GM12878 (cell line): ENCODE measurements around the gene SIRT7.

Experiments used
- CEBPB ChIP-seq, 2 experiments: fragments of 150-350 bp in 1 of 2; IDR thresholded peaks; 2 replicates each; pipeline ENCODE4 v1.6.1; 2012 to 2014; ENCODE audit warnings: low read depth in 2 of 2, low read length in 2 of 2, borderline replicate concordance in 1 of 2, inconsistent platforms in 1 of 2
- CHD2 ChIP-seq: IDR thresholded peaks from 2 replicates; pipeline ENCODE4 v1.6.1; 2011; ENCODE audit warnings: low read depth, low read length, improper control_type of control experiment, borderline replicate concordance
- CTCF ChIP-seq, 3 experiments: IDR thresholded peaks in 2 of 3; conservative IDR thresholded peaks in 1 of 3; 2 replicates each; pipeline ENCODE4 v1.5.1; 2011; ENCODE audit warnings: low read depth in 3 of 3, low read length in 3 of 3, mild to moderate bottlenecking in 3 of 3, control low read depth in 2 of 3, moderate library complexity in 2 of 3, inconsistent platforms in 1 of 3, mixed read lengths in 1 of 3; ENCODE audit not compliant: control insufficient read depth in 2 of 3, insufficient read depth in 1 of 3; ENCODE audit errors: extremely low read depth in 1 of 3
- MYC ChIP-seq: IDR thresholded peaks from 2 replicates; pipeline ENCODE4 v1.6.1; 2011; ENCODE audit warnings: mild to moderate bottlenecking, low read length, moderate library complexity, inconsistent platforms; ENCODE audit not compliant: insufficient read depth, insufficient replicate concordance, insufficient read length, severe bottlenecking
- POLR2AphosphoS2 ChIP-seq: IDR thresholded peaks from 2 replicates; pipeline ENCODE4 v1.6.1; 2011; ENCODE audit warnings: low read depth, mild to moderate bottlenecking, low read length, improper control_type of control experiment, moderate library complexity
- RELA ChIP-seq: fragments of 450-650 bp; IDR thresholded peaks from 2 replicates; pipeline ENCODE4 v1.8.0; 2014; ENCODE audit warnings: borderline replicate concordance; ENCODE audit not compliant: partially characterized antibody
- RFX5 ChIP-seq: IDR thresholded peaks from 2 replicates; pipeline ENCODE4 v1.6.1; 2011; ENCODE audit warnings: low read depth, low read length, improper control_type of control experiment
- ZBED1 ChIP-seq: IDR thresholded peaks from 2 replicates; pipeline ENCODE4 v1.6.1; 2016; ENCODE audit warnings: borderline replicate concordance
- ZNF274 ChIP-seq: IDR thresholded peaks from one replicate; pipeline ENCODE4 v1.8.0; 2011; ENCODE audit not compliant: insufficient read length, insufficient read depth
- TF ChIP-seq, protein P1 (sequence below): fragments of 450-650 bp; IDR thresholded peaks from 2 replicates; pipeline ENCODE4 v1.6.1; 2017; ENCODE audit warnings: mild to moderate bottlenecking, moderate library complexity

DNA sequence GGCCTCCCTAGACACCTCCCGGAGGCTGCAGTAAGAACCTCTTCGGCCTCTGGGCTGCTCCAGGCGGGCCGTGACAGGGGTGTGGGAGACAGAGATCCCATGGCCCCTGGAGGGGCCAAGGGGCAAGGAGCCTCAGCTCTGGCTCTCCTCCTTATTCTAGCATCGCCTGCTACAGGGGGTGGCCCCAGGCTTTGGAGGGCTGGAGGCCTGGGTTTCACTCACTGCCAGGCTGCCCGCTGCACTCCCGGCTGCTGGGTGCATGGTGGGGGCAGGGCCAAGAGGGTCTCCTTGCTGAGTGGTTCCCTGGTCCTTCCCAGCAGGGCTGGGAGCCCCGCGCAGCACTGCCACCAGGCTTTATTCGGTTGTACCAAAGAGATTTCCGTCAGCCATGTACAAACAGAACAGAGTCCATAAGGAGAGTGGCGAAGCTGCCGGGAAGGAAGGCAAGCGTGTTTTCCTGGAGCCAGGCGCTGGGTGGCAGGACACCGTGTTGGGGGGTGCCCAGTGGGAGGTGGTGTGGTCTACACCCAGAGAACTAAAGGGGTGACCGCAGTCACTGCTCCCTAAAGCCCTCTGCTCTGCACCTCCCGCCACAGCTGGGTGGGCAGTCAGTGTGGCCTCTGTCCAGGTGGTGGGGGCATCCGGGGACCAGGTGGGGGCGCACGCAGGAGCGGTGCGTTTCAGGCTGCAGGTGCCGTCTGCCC lies 13.9 kb downstream of the SIRT7 start:
- TF ChIP-seq, protein P1, sequence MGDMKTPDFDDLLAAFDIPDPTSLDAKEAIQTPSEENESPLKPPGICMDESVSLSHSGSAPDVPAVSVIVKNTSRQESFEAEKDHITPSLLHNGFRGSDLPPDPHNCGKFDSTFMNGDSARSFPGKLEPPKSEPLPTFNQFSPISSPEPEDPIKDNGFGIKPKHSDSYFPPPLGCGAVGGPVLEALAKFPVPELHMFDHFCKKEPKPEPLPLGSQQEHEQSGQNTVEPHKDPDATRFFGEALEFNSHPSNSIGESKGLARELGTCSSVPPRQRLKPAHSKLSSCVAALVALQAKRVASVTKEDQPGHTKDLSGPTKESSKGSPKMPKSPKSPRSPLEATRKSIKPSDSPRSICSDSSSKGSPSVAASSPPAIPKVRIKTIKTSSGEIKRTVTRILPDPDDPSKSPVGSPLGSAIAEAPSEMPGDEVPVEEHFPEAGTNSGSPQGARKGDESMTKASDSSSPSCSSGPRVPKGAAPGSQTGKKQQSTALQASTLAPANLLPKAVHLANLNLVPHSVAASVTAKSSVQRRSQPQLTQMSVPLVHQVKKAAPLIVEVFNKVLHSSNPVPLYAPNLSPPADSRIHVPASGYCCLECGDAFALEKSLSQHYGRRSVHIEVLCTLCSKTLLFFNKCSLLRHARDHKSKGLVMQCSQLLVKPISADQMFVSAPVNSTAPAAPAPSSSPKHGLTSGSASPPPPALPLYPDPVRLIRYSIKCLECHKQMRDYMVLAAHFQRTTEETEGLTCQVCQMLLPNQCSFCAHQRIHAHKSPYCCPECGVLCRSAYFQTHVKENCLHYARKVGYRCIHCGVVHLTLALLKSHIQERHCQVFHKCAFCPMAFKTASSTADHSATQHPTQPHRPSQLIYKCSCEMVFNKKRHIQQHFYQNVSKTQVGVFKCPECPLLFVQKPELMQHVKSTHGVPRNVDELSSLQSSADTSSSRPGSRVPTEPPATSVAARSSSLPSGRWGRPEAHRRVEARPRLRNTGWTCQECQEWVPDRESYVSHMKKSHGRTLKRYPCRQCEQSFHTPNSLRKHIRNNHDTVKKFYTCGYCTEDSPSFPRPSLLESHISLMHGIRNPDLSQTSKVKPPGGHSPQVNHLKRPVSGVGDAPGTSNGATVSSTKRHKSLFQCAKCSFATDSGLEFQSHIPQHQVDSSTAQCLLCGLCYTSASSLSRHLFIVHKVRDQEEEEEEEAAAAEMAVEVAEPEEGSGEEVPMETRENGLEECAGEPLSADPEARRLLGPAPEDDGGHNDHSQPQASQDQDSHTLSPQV = no peak
- no peak for TF ChIP-seq CTCF (IDR thresholded peaks at IDR 0.05 in 2 of 3, conservative IDR thresholded peaks at IDR 0.05 in 1 of 3; ENCODE audit: control insufficient read depth in 2 of 3, extremely low read depth in 1 of 3, insufficient read depth in 1 of 3, low read depth in 3 of 3, low read length in 3 of 3)
- no peak for TF ChIP-seq RFX5
- no peak for TF ChIP-seq MYC
- TF ChIP-seq CHD2 = no peak
- no peak for TF ChIP-seq RELA
- no peak for TF ChIP-seq POLR2AphosphoS2
- no peak for TF ChIP-seq ZBED1
- no peak for TF ChIP-seq ZNF274
- no peak for TF ChIP-seq CEBPB (IDR thresholded peaks at IDR 0.05; ENCODE audit: borderline replicate concordance in 1 of 2, low read depth in 2 of 2, low read length in 2 of 2)
